CD8-positive, alpha-beta memory T cell (primary cell): Measurements from ENCODE around the gene STXBP2. TPM values are rescaled to one million over a fixed set of nuclear protein-coding genes. Genes with fewer than 3 reads are reported as not detected.

Source experiments
- CTCF ChIA-PET: fragments of 350-600 bp; sonication (Branson Sonifier 250); formaldehyde crosslinking; loops from one replicate; lab custom pipeline; 2021; ENCODE audit warnings: antibody characterized with exemption; lab: Charles Lee
- POLR2A ChIA-PET: fragments of 350-600 bp; sonication (Branson Sonifier 250); formaldehyde crosslinking; loops from one replicate; lab custom pipeline; 2021; ENCODE audit warnings: antibody characterized with exemption; lab: Charles Lee
- DNase-seq, 5 donors: peaks; one replicate each; pipeline versions ENCODE4 v3.0.0 to v3.0.0-alpha.2; 2020 to 2022; ENCODE audit warnings: mixed read lengths in 1 of 5
- H3K27ac ChIP-seq: one replicate; pipeline ENCODE4 v1.7.0; 2013; ENCODE audit warnings: low read depth, mild to moderate bottlenecking, low read length, moderate library complexity
- H3K27me3 ChIP-seq: 2 replicates; pipeline ENCODE4 v1.7.0; 2013; ENCODE audit warnings: low read length, mild to moderate bottlenecking; ENCODE audit not compliant: insufficient read depth, poor library complexity, severe bottlenecking
- H3K36me3 ChIP-seq: 2 replicates; pipeline ENCODE4 v1.7.0; 2013; ENCODE audit warnings: mild to moderate bottlenecking, low read length, moderate library complexity; ENCODE audit not compliant: insufficient read depth
- H3K4me1 ChIP-seq: 2 replicates; pipeline ENCODE4 v1.7.0; 2013; ENCODE audit warnings: mild to moderate bottlenecking, low read length, moderate library complexity; ENCODE audit not compliant: insufficient read depth
- H3K4me3 ChIP-seq: 2 replicates; pipeline ENCODE4 v1.7.0; 2013; ENCODE audit warnings: mild to moderate bottlenecking, low read length
- H3K9me3 ChIP-seq: 2 replicates; pipeline ENCODE4 v1.7.0; 2013; ENCODE audit warnings: mild to moderate bottlenecking, low read length
- H3K27ac Mint-ChIP-seq, 8 donors: one replicate each; pipeline ENCODE4 v1.8.0; 2020 to 2021; ENCODE audit warnings: mixed read lengths in 8 of 8, mild to moderate bottlenecking in 6 of 8, inconsistent platforms in 3 of 8, moderate library complexity in 3 of 8
- H3K27me3 Mint-ChIP-seq, 2 donors: one replicate each; pipeline ENCODE4 v1.8.0; 2020 to 2021; ENCODE audit warnings: mixed read lengths in 2 of 2, mild to moderate bottlenecking in 1 of 2, moderate library complexity in 1 of 2
- H3K36me3 Mint-ChIP-seq, 3 donors: one replicate each; pipeline ENCODE4 v1.8.0; 2020 to 2021; ENCODE audit warnings: mixed read lengths in 3 of 3, inconsistent platforms in 1 of 3, mild to moderate bottlenecking in 1 of 3
- H3K4me1 Mint-ChIP-seq, 3 donors: one replicate each; pipeline ENCODE4 v1.8.0; 2020 to 2021; ENCODE audit warnings: mixed read lengths in 3 of 3, inconsistent platforms in 1 of 3, mild to moderate bottlenecking in 1 of 3
- H3K4me3 Mint-ChIP-seq, 7 donors: one replicate each; pipeline ENCODE4 v1.8.0; 2020 to 2021; ENCODE audit warnings: mixed read lengths in 7 of 7, mild to moderate bottlenecking in 6 of 7, moderate library complexity in 4 of 7, inconsistent platforms in 2 of 7
- H3K9me3 Mint-ChIP-seq, 5 donors: one replicate each; pipeline ENCODE4 v1.8.0; 2020 to 2022; ENCODE audit warnings: mixed read lengths in 5 of 5, mild to moderate bottlenecking in 3 of 5, moderate library complexity in 2 of 5, inconsistent platforms in 1 of 5
- polyA plus RNA-seq: library from polyadenylated mRNA; unstranded; fragments of 300-500 nt; fragmentation: Illumina TruSeq; gene quantifications from one replicate; pipeline ENCODE4 v1.2.3, GENCODE V29; 2021
- total RNA-seq, 2 experiments: library from RNA; stranded (reverse); gene quantifications; one replicate each; pipeline ENCODE4 v1.2.3, GENCODE V29; 2021

Gene STXBP2
- total RNA-seq, result 10 to 100 TPM; 80.1 to 80.5 TPM
- polyA plus RNA-seq, result 75.2 TPM

DNA sequence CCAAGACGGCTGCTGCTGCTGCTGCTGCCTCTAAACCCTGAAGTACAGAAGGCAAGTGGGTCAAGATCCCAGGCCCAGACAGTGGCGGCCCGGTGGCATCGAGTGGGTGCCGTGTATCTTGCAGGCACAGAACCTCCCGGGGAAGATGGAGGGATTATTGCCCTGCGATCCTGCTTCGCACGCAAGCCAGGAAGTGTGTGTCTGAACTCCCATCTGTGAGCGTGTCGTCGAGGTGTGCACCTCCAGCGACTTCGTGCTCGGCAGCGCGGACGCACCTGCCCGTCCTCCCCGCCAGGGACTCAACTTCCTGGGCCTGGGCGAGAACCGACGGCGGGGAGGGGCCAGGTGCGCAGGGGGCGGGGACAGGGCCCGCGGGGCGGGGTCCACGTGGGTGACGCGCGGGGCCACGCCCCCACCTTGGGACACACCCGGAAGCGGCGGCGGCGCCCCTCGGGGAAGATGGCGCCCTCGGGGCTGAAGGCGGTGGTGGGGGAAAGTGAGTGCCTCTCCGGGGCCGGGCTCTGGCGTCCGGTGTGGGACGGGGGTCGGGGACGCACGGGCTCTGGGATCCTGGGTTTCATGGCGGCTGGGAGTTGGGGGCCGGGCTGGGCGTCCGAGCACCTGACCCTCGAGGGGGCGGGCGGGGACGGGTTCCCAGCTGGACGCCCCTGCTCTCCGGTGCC, at the start of gene STXBP2:
Gene STXBP2 (plus strand): TSS at position 420 of the 683 bp plus-strand sequence. CDS start 40 bp downstream, at position 460.
- H3K27ac ChIP-seq, result peak within 1 kb of the TSS; percentile 88
- H3K36me3 Mint-ChIP-seq, result peaks cover 0 to 26% (median 7%) of the 10 kb centered on the region in 3 donors
- peaks cover 27 to 49% (median 31%) of the 10 kb centered on the region in 3 donors for H3K4me1 Mint-ChIP-seq
- peak within 1 kb of the TSS; percentile 77 to 95 (median 85) for H3K4me3 Mint-ChIP-seq
- no peaks in the 10 kb centered on the region for H3K36me3 ChIP-seq
- peak within 1 kb of the TSS; percentile 79 for H3K4me3 ChIP-seq
- H3K9me3 ChIP-seq, result no peaks in the 10 kb centered on the region
- no peaks in the 10 kb centered on the region for H3K27me3 Mint-ChIP-seq
- H3K27ac Mint-ChIP-seq, result peak within 1 kb of the TSS; percentile 88 to 96 (median 91)
- no peaks in the 10 kb centered on the region for H3K9me3 Mint-ChIP-seq
- peaks cover 30% of the 10 kb centered on the region for H3K4me1 ChIP-seq
- POLR2A ChIA-PET, result interaction anchor here (1.7 kb wide), 2 partner anchors 7 to 44 kb away, joined by 4 to 5 read pairs; partner anchors contain the start of genes PET100, TRAPPC5 and XAB2
- DNase-seq, result peak; percentile 89 to 95 (median 91)
- CTCF ChIA-PET, result interaction anchor here (1.3 to 1.6 kb wide), 2 partner anchors 44 to 69 kb away, joined by 6 to 7 read pairs; partner anchors contain the start of gene TRAPPC5
- H3K27me3 ChIP-seq, result no peaks in the 10 kb centered on the region

DNA sequence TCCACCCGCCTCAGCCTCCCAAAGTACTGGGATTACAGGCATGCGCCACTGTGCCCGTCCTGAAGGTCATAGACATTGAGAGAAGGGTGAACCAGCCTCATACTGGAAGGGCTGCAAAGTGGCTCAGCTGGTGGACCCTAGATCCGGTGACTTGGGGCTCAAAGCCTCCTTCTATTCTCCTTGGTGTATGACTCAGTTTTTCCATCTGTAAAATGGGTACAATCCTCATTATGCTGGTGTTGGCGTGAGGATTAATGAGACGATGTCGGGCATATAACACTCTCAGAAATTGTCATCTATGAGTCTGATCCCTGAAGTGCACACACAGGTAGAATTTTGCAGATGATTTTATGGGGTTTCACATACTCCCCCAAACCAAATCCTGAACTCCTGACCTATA, 47.1 kb upstream of the STXBP2 start:
- Mint-ChIP-seq H3K27me3 (peaks cover 18 to 36% of the 10 kb centered on the region in 2 donors), H3K27ac (no peak overlapping the region), H3K4me3 (no peak overlapping the region), H3K36me3 (no peaks in the 10 kb centered on the region), H3K9me3 (no peaks in the 10 kb centered on the region), H3K4me1 (no peaks in the 10 kb centered on the region)
- ChIA-PET CTCF (no interaction called here), POLR2A (no interaction called here)
- H3K36me3 ChIP-seq, result no peaks in the 10 kb centered on the region
- DNase-seq, result no peak
- H3K9me3 ChIP-seq, result no peaks in the 10 kb centered on the region
- H3K27ac ChIP-seq, result no peak overlapping the region
- H3K4me3 ChIP-seq, result no peak overlapping the region
- H3K27me3 ChIP-seq, result no peaks in the 10 kb centered on the region
- no peaks in the 10 kb centered on the region for H3K4me1 ChIP-seq

DNA sequence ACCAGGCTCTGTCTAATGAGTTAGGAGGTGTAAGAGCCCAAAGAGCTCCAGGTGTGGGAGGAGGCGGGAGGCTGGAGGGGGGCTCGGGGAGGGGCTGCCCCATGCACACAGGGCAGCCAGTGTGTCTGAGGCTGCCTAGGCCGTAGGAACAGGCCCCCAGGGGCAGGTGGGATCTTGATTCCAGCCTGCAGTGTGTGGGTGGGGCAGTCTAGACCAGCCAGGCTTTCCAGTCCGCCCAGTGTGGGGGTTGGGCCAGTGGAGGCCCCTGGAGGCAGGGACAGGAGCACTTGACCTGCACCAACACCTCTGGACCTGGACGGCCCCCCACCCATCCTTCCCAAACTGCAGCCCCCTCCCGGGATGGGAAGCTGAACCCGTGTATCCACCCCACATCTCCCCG, 46.7 kb upstream of the STXBP2 start:
- Mint-ChIP-seq H3K27ac (no peak overlapping the region), H3K36me3 (peaks cover 0 to 2% (median 0%) of the 10 kb centered on the region in 3 donors), H3K4me3 (no peak overlapping the region), H3K27me3 (peaks cover 22 to 35% of the 10 kb centered on the region in 2 donors), H3K4me1 (peaks cover 2 to 3% (median 3%) of the 10 kb centered on the region in 3 donors), H3K9me3 (no peaks in the 10 kb centered on the region)
- ChIA-PET CTCF (no interaction called here), POLR2A (no interaction called here)
- H3K27ac ChIP-seq, result no peak overlapping the region
- H3K27me3 ChIP-seq, result no peaks in the 10 kb centered on the region
- H3K9me3 ChIP-seq, result no peaks in the 10 kb centered on the region
- no peak overlapping the region for H3K4me3 ChIP-seq
- DNase-seq, result no peak
- H3K4me1 ChIP-seq, result no peaks in the 10 kb centered on the region
- H3K36me3 ChIP-seq, result no peaks in the 10 kb centered on the region

DNA sequence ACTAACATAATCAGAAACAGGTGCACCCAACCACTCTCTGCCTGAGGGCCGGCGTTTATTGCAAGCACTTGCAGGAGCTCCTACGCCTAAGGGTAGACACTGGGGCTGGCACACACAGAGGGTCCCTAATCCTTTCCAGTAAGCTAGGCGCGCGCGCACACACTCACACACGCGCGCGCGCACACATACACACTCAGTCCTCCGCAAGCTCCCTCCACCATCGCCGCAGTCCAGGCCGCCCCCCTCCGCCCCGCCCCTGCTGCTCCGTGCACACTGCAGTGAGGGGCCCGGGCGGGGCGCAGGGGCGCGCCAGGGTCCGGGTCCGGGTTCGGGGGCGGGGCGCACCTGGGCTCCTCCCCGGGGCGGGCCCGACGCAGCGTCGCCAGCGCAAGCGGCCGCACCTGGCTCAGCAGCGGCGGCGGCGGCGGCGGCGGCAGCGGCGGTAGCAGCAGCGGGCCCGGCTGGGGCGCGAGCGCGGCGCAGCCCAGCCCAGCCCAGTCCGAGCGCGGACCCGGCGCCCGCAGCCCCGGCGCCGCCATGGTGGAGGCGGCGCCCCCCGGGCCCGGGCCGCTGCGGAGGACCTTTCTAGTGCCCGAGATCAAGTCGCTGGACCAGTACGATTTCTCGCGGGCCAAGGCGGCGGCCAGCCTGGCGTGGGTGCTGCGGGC, 41.3 kb upstream of the STXBP2 start, which contains the start of gene CAMSAP3:
Gene CAMSAP3 (plus strand): TSS at position 398 of the 668 bp plus-strand sequence. CDS start 140 bp downstream, at position 538.
- H3K4me3 ChIP-seq, result no peak within 1 kb of the TSS
- H3K9me3 Mint-ChIP-seq, result no peaks in the 10 kb centered on the region
- H3K27me3 Mint-ChIP-seq, result peaks cover 40 to 49% of the 10 kb centered on the region in 2 donors
- no peak within 1 kb of the TSS for H3K27ac ChIP-seq
- ChIA-PET POLR2A (interaction anchor here (0.6 to 1.2 kb wide), 2 partner anchors 34 to 519 kb away, joined by 3 to 4 read pairs; partner anchors contain the start of genes PET100 and XAB2), CTCF (no interaction called here)
- H3K27ac Mint-ChIP-seq, result no peak within 1 kb of the TSS
- peak within 1 kb of the TSS; percentile 22 to 86 (median 62) for H3K4me3 Mint-ChIP-seq
- no peaks in the 10 kb centered on the region for H3K36me3 ChIP-seq
- H3K4me1 Mint-ChIP-seq, result peaks cover 5 to 8% (median 5%) of the 10 kb centered on the region in 3 donors
- no peaks in the 10 kb centered on the region for H3K9me3 ChIP-seq
- H3K4me1 ChIP-seq, result no peaks in the 10 kb centered on the region
- H3K27me3 ChIP-seq, result peaks cover 18% of the 10 kb centered on the region
- H3K36me3 Mint-ChIP-seq, result peaks cover 0 to 2% (median 0%) of the 10 kb centered on the region in 3 donors
- DNase-seq, result peak in 3 of 5 donors; percentile 13 to 37 (median 24)

DNA sequence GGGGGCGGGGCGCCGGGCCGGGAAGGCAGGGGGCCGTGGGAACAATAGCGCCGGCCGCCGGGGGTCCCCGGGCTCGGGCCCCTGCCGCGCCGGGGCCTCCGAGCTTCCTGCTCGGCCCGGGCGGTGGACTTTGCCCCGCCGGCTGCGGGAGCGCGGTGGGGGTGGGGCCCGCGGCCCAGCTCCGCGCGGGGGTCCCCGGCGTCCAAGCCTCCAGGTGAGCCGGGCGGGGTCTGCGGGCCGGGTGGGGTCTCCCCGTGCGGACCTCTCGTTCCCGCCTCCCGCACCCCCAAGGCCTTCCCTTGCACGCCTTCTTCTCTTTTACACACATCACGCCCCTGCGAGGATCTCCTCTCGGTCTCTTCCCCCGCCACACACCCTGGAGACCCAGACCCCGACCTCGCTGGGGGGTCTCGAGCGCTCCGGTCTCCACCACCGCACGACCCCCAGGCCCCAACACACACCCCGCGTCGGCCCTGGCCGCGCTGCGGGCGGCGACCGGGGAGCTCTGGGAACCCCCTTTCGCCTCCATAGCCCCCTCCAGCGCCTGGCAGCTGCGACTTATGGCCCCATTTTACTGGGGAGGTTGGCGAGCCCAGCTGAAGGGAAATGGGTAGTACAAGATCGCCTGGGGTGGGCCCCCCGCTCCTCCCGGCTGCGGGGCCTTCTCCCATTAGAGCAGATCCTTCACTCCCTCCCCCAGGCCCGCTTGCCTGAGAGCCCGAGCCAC, 40.5 kb upstream of the STXBP2 start:
- peaks cover 18% of the 10 kb centered on the region for H3K27me3 ChIP-seq
- H3K4me1 ChIP-seq, result no peaks in the 10 kb centered on the region
- ChIA-PET CTCF (no interaction called here), POLR2A (interaction anchor here (1.2 kb wide), 1 partner anchor 33 kb away, joined by 3 read pairs; the partner anchor contains the start of genes PET100 and XAB2)
- H3K4me1 Mint-ChIP-seq, result peaks cover 5 to 8% (median 5%) of the 10 kb centered on the region in 3 donors
- H3K9me3 Mint-ChIP-seq, result no peaks in the 10 kb centered on the region
- peaks cover 40 to 45% of the 10 kb centered on the region in 2 donors for H3K27me3 Mint-ChIP-seq
- peaks cover 0 to 2% (median 0%) of the 10 kb centered on the region in 3 donors for H3K36me3 Mint-ChIP-seq
- no peak overlapping the region for H3K27ac Mint-ChIP-seq
- H3K4me3 ChIP-seq, result no peak overlapping the region
- H3K4me3 Mint-ChIP-seq, result peak overlapping the region in 6 of 7 donors; percentile 37 to 86 (median 52)
- DNase-seq, result no peak
- no peaks in the 10 kb centered on the region for H3K9me3 ChIP-seq
- H3K27ac ChIP-seq, result no peak overlapping the region
- H3K36me3 ChIP-seq, result no peaks in the 10 kb centered on the region

DNA sequence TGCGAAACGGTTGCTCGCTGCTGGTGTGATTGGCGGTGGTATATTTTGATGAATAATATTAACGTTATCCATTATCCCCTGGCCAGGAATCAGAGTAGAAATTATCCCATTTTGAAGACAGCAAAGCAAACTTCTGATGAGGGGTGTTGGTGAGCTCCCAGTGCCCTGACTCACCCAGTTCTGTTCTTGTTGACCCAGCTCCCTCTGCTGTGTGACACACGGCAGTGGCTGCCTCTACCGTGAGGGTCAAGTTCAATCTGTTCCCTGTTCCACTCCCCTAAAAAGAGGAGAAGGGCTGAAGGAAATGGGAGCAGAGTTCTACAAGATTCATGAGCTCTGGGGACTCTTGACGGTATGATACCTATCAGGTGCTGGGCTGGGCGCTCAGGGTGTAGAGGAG, 39.2 kb upstream of the STXBP2 start:
- Mint-ChIP-seq H3K27ac (no peak overlapping the region), H3K27me3 (peaks cover 40 to 44% of the 10 kb centered on the region in 2 donors), H3K4me3 (peak overlapping the region in 5 of 7 donors; percentile 25 to 60 (median 40)), H3K36me3 (peaks cover 0 to 2% (median 0%) of the 10 kb centered on the region in 3 donors), H3K4me1 (peaks cover 5 to 8% (median 5%) of the 10 kb centered on the region in 3 donors), H3K9me3 (no peaks in the 10 kb centered on the region)
- H3K27ac ChIP-seq, result no peak overlapping the region
- DNase-seq, result no peak
- H3K4me1 ChIP-seq, result no peaks in the 10 kb centered on the region
- POLR2A ChIA-PET, result no interaction called here
- H3K9me3 ChIP-seq, result no peaks in the 10 kb centered on the region
- peaks cover 18% of the 10 kb centered on the region for H3K27me3 ChIP-seq
- no peaks in the 10 kb centered on the region for H3K36me3 ChIP-seq
- no peak overlapping the region for H3K4me3 ChIP-seq
- CTCF ChIA-PET, result no interaction called here

DNA sequence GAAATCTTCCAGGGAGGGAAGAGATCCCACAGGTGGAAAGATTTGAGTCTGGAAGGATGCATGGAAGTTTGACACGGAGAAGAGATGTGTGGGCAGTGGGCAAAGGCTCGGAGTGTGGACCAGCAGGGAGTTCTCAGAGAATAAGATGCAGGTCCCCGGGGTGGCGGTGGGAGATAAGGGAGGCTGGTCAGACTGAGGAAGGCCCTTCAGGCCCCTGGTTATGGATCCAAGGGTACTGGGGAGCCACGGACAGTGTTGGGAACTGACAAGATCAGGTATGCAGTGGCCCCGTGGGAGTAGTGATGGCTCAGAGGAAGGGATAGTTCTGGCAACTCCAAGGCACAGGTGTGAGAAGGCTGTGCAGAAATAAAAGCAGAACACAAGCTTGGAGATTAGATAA, 38.7 kb upstream of the STXBP2 start:
- peak overlapping the region in 2 of 7 donors; percentile 37 to 60 for H3K4me3 Mint-ChIP-seq
- H3K27me3 Mint-ChIP-seq, result peaks cover 38 to 43% of the 10 kb centered on the region in 2 donors

More for the DNA sequence above, 38.7 kb upstream of the STXBP2 start:
- no peak overlapping the region for H3K4me3 ChIP-seq
- Mint-ChIP-seq H3K36me3 (peaks cover 0 to 2% (median 0%) of the 10 kb centered on the region in 3 donors), H3K9me3 (no peaks in the 10 kb centered on the region), H3K27ac (no peak overlapping the region), H3K4me1 (peaks cover 5 to 8% (median 5%) of the 10 kb centered on the region in 3 donors)
- POLR2A ChIA-PET, result no interaction called here
- H3K9me3 ChIP-seq, result no peaks in the 10 kb centered on the region
- H3K36me3 ChIP-seq, result no peaks in the 10 kb centered on the region
- no peak overlapping the region for H3K27ac ChIP-seq
- CTCF ChIA-PET, result no interaction called here
- H3K4me1 ChIP-seq, result no peaks in the 10 kb centered on the region
- DNase-seq, result no peak
- peaks cover 18% of the 10 kb centered on the region for H3K27me3 ChIP-seq
